ENCODE measurements around the gene OR2F1. TPM values are rescaled to one million over a fixed set of nuclear protein-coding genes. Genes with fewer than 3 reads are reported as not detected.

OR2F1 gene
- total RNA-seq, 1 experiment from 2014 or later = not detected

DNA sequence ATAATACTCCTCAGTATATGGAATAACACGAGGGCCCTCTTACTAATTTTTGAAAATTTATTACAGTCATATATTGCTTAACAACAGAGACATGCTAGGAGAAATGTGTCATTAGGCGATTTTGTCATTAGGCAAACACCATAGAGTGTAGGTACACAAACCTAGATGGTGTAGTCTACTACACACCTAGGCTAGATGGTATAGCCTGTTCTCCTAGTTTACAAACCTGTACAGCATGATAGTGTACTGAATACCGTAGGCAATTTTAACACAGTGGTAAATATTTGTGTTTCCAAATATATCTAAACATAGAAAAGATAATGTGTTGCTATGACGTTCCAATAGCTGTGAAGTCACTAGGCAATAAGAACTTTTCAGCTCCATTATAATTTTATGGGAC is 12.8 kb downstream of the OR2F1 start:
- ChIA-PET POLR2A (no interaction called here), CTCF (no interaction called here)
- no peaks in the 10 kb centered on the region for H3K27me3 Mint-ChIP-seq (ENCODE audit: insufficient read depth, unreplicated experiment)
- H3K27ac Mint-ChIP-seq (ENCODE audit: unreplicated experiment) = no peak overlapping the region
- peaks cover 27% of the 10 kb centered on the region for H3K9me3 ChIP-seq
- H3K36me3 Mint-ChIP-seq (ENCODE audit: insufficient read depth, unreplicated experiment) = peaks cover 13% of the 10 kb centered on the region
- H3K9me3 Mint-ChIP-seq (ENCODE audit: unreplicated experiment) = peaks cover 41% of the 10 kb centered on the region
- DNase-seq = peak in 1 of 2 experiments; percentile 48
- no peak overlapping the region for H3K4me3 ChIP-seq (ENCODE audit: low read depth, low read length)
- H3K27me3 ChIP-seq (replicated peaks; ENCODE audit: control insufficient read depth, insufficient read depth, low read length) = no peaks in the 10 kb centered on the region
- H3K4me1 Mint-ChIP-seq (ENCODE audit: low read depth, unreplicated experiment) = peaks cover 20% of the 10 kb centered on the region
- TF ChIP-seq, protein P1, sequence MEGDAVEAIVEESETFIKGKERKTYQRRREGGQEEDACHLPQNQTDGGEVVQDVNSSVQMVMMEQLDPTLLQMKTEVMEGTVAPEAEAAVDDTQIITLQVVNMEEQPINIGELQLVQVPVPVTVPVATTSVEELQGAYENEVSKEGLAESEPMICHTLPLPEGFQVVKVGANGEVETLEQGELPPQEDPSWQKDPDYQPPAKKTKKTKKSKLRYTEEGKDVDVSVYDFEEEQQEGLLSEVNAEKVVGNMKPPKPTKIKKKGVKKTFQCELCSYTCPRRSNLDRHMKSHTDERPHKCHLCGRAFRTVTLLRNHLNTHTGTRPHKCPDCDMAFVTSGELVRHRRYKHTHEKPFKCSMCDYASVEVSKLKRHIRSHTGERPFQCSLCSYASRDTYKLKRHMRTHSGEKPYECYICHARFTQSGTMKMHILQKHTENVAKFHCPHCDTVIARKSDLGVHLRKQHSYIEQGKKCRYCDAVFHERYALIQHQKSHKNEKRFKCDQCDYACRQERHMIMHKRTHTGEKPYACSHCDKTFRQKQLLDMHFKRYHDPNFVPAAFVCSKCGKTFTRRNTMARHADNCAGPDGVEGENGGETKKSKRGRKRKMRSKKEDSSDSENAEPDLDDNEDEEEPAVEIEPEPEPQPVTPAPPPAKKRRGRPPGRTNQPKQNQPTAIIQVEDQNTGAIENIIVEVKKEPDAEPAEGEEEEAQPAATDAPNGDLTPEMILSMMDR (IDR thresholded peaks at IDR 0.05; ENCODE audit: insufficient read depth in 1 of 2, low read depth in 1 of 2, low read length in 1 of 2, severe bottlenecking in 1 of 2, unreplicated experiment in 1 of 2) = no peak
- H3K4me3 Mint-ChIP-seq (ENCODE audit: unreplicated experiment) = no peak overlapping the region
- H3K4me1 ChIP-seq = peaks cover 31% of the 10 kb centered on the region
- intact Hi-C loops (cut with micrococcal nuclease; ENCODE audit: unreplicated experiment) = no loop called here
- H3K36me3 ChIP-seq (ENCODE audit: control insufficient read depth, insufficient read depth, low read length) = no peaks in the 10 kb centered on the region
- BruUV-seq (replicated peaks) = no TSS peak

DNA sequence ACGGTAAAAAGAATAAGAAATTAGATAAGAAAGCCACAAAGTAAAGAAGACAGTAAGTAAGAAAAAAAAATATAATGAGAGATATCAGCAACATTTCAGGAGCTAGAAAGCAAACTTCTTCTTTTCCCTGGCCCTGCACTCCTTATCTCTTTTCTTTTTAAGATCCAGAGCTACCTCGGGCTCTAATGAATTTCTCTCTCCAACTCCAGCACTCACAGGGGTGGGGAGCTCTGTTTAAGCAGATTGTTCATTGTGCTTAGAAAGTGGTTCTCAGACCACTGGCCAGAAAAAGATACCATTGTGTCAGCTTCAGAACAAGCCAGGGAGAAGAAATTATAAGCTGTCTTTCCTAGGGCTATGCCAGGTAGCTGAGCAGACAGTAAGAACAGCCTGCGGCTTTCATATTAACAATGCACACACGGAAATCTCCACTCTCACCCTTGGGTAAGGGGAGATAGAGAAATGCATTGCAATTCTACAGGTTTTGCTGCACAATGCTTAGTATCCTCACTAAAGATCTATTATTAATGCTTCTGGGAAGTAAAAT is 19.3 kb downstream of the OR2F1 start:
- H3K9me3 Mint-ChIP-seq (ENCODE audit: unreplicated experiment) = peaks cover 36% of the 10 kb centered on the region
- TF ChIP-seq, protein P1 (IDR thresholded peaks at IDR 0.05; ENCODE audit: insufficient read depth in 1 of 2, low read depth in 1 of 2, low read length in 1 of 2, severe bottlenecking in 1 of 2, unreplicated experiment in 1 of 2) = no peak
- BruUV-seq (replicated peaks) = TSS peak; percentile 96

DNA sequence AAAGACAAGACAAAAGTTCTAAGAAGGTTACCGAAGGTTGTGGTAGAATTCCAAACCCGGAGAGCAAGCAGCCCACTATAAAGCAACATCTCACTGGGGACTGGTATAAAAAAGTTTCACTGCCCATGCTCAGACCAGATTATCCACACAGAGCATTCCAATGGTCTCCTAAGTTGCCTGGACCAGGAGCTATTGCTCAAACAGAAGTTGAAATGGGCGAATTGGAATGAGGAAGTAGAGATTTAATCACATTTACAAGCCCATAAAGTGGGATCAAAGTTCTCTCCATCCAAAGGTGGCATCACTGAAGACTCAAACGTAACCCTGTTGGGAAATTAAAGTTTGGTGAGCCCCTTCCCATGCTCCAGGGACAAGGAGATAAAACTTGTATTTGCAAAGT is 19.8 kb downstream of the OR2F1 start:
- H3K27ac Mint-ChIP-seq (ENCODE audit: unreplicated experiment) = peak overlapping the region; percentile 90
- Histone ChIP-seq H3K27me3 (replicated peaks; ENCODE audit: control insufficient read depth, insufficient read depth, low read length) (no peaks in the 10 kb centered on the region), H3K4me1 (peaks cover 52% of the 10 kb centered on the region), H3K9me3 (peaks cover 23% of the 10 kb centered on the region), H3K36me3 (ENCODE audit: control insufficient read depth, insufficient read depth, low read length) (no peaks in the 10 kb centered on the region), H3K4me3 (ENCODE audit: low read depth, low read length) (peak overlapping the region; percentile 26)
- no TSS peak for BruUV-seq (replicated peaks)
- intact Hi-C loops (cut with micrococcal nuclease; ENCODE audit: unreplicated experiment) = no loop called here
- peaks cover 5% of the 10 kb centered on the region for H3K36me3 Mint-ChIP-seq (ENCODE audit: insufficient read depth, unreplicated experiment)
- peaks cover 33% of the 10 kb centered on the region for H3K4me1 Mint-ChIP-seq (ENCODE audit: low read depth, unreplicated experiment)
- H3K9me3 Mint-ChIP-seq (ENCODE audit: unreplicated experiment) = peaks cover 31% of the 10 kb centered on the region
- POLR2A ChIA-PET = interaction anchor here (0.5 to 2.2 kb wide), 4 partner anchors 9 to 73 kb away, joined by 3 to 31 read pairs (median 4); partner anchors contain the start of gene TCAF1
- no peaks in the 10 kb centered on the region for H3K27me3 Mint-ChIP-seq (ENCODE audit: insufficient read depth, unreplicated experiment)
- peak overlapping the region; percentile 63 for H3K4me3 Mint-ChIP-seq (ENCODE audit: unreplicated experiment)
- DNase-seq = peak; percentile 86 to 87
- CTCF ChIA-PET = interaction anchor here (1.1 to 1.6 kb wide), 3 partner anchors 40 to 73 kb away, joined by 3 to 7 read pairs (median 7); partner anchors contain the start of gene TCAF1
- TF ChIP-seq, protein P1 (IDR thresholded peaks at IDR 0.05; ENCODE audit: insufficient read depth in 1 of 2, low read depth in 1 of 2, low read length in 1 of 2, severe bottlenecking in 1 of 2, unreplicated experiment in 1 of 2) = no peak

More for the DNA sequence above, 19.3 kb downstream of the OR2F1 start:
- Mint-ChIP-seq H3K36me3 (ENCODE audit: insufficient read depth, unreplicated experiment) (peaks cover 5% of the 10 kb centered on the region), H3K4me3 (ENCODE audit: unreplicated experiment) (peak overlapping the region; percentile 63), H3K4me1 (ENCODE audit: low read depth, unreplicated experiment) (peaks cover 33% of the 10 kb centered on the region), H3K27me3 (ENCODE audit: insufficient read depth, unreplicated experiment) (no peaks in the 10 kb centered on the region), H3K27ac (ENCODE audit: unreplicated experiment) (peak overlapping the region; percentile 90)
- peak overlapping the region; percentile 26 for H3K4me3 ChIP-seq (ENCODE audit: low read depth, low read length)
- POLR2A ChIA-PET = interaction anchor here (0.7 to 2.2 kb wide), 3 partner anchors 9 to 73 kb away, joined by 3 to 31 read pairs (median 3); partner anchors contain the start of gene TCAF1
- peaks cover 23% of the 10 kb centered on the region for H3K9me3 ChIP-seq
- peak in 1 of 2 experiments; percentile 34 for DNase-seq
- H3K4me1 ChIP-seq = peaks cover 46% of the 10 kb centered on the region
- intact Hi-C loops (cut with micrococcal nuclease; ENCODE audit: unreplicated experiment) = loop anchor here (2.0 kb wide), 1 partner anchor 73 kb away; no protein-coding TSS in a partner anchor
- H3K36me3 ChIP-seq (ENCODE audit: control insufficient read depth, insufficient read depth, low read length) = no peaks in the 10 kb centered on the region
- CTCF ChIA-PET = interaction anchor here (1.1 to 1.6 kb wide), 3 partner anchors 39 to 73 kb away, joined by 3 to 7 read pairs (median 7); partner anchors contain the start of gene TCAF1
- no peaks in the 10 kb centered on the region for H3K27me3 ChIP-seq (replicated peaks; ENCODE audit: control insufficient read depth, insufficient read depth, low read length)
